ENCODE measurements around the gene GNG13. TPM values are rescaled to one million over a fixed set of nuclear protein-coding genes. Genes with fewer than 3 reads are reported as not detected.

The GNG13 gene
- total and polyA plus RNA-seq, 2 of the 4 experiments (the other 2 are of a cell fraction), result not detected

DNA sequence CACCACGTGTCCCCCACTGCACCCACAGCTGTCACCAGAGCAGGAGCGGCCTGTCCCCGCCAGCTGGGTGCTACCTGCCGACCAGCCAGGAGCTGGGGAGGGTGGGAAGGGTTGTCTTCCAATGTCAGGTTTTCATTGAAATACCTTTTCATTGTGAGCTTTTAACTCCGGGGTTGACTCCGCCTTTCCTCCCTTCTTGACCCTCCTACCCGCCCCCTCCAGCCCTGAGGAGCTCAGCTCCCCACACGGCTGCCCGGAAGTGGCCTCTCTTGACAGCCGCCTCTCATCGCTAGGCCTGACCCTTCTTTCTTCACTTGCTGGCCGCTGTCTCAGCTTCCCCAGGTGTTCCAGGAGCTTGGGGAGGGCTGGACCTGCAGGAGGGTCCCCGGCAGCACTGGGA, 21.2 kb upstream of the GNG13 start:
- Histone ChIP-seq H2BK120ac (ENCODE audit: low read depth, low read length) (no peak overlapping the region), H3K56ac (ENCODE audit: extremely low read depth, insufficient read depth, low read length) (no peak overlapping the region), H2AK5ac (ENCODE audit: low read depth, low read length) (no peak overlapping the region), H3K9ac (ENCODE audit: low read depth, low read length) (no peak overlapping the region), H3K36me3 (ENCODE audit: control insufficient read depth, insufficient read depth, low read length) (no peaks in the 10 kb centered on the region), H3K4me3 (ENCODE audit: insufficient read depth, low read depth, low read length) (no peak overlapping the region), H2BK20ac (ENCODE audit: low read depth, low read length) (no peak overlapping the region), H3K14ac (replicated peaks; ENCODE audit: low read depth, low read length) (no peak overlapping the region), H3K4ac (ENCODE audit: low read depth, low read length) (no peak overlapping the region), H3K79me1 (ENCODE audit: low read depth in 1 of 2, low read length in 2 of 2) (no peaks in the 10 kb centered on the region), H3K23ac (ENCODE audit: low read depth, low read length) (no peak overlapping the region), H2AK9ac (replicated peaks; ENCODE audit: low read depth, low read length, poor library complexity) (no peak overlapping the region), H3K9me3 (ENCODE audit: control insufficient read depth, insufficient read depth, low read length) (no peaks in the 10 kb centered on the region; the same call in 1 of the 2 replicates), H3K27ac (ENCODE audit: insufficient read depth, low read length) (no peak overlapping the region), H2BK5ac (ENCODE audit: low read depth, low read length, poor library complexity, severe bottlenecking) (no peak overlapping the region), H3K4me1 (ENCODE audit: control insufficient read depth, insufficient read depth, low read length) (peaks cover 4% of the 10 kb centered on the region; the same call in 1 of the 2 replicates), H3K27me3 (ENCODE audit: control insufficient read depth, insufficient read depth, low read length) (peaks cover 44% of the 10 kb centered on the region), H2AFZ (replicated peaks; ENCODE audit: low read length, poor library complexity) (no peak overlapping the region), H2BK15ac (ENCODE audit: low read depth, low read length) (no peak overlapping the region), H3K9me1 (ENCODE audit: insufficient read depth, low read length) (no peaks in the 10 kb centered on the region; the same call in 1 of the 2 replicates), H4K20me1 (ENCODE audit: insufficient read depth, low read length) (no peaks in the 10 kb centered on the region), H4K91ac (ENCODE audit: insufficient read depth, low read depth, low read length) (no peak overlapping the region), H3K4me2 (ENCODE audit: low read depth, low read length) (no peak overlapping the region), H4K5ac (ENCODE audit: low read depth, low read length) (no peak overlapping the region), H3K18ac (ENCODE audit: low read depth, low read length) (no peak overlapping the region), H4K8ac (ENCODE audit: low read depth in 2 of 2, low read length in 2 of 2) (no peak overlapping the region)
- CTCF ChIA-PET, result no interaction called here
- BruUV-seq (replicated peaks), result no TSS peak
- intact Hi-C loops (cut with micrococcal nuclease), result no loop called here
- WGBS, 2 experiments (ENCODE audit: extremely low coverage in 2 of 2, insufficient read length in 1 of 2), result 72% methylated on average over 2 of the region's 13 CpGs; no CpG with 5 or more reads in 1 of the 2 experiments
- in situ Hi-C loops (cut with MboI; ENCODE audit: low sequenced_read_pairs), result loop anchor here (25.0 kb wide), 1 partner anchor 391 kb away; no protein-coding TSS in a partner anchor
- ATAC-seq (ENCODE audit: low read depth) (no peak), DNase-seq (no peak)
- POLR2A ChIA-PET (ENCODE audit: unreplicated experiment), result no interaction called here
- dilution Hi-C loops (cut with HindIII; ENCODE audit: low sequenced_read_pairs, unreplicated experiment), result no loop called here
- TF ChIP-seq CEBPB (IDR thresholded peaks at IDR 0.05; ENCODE audit: low read depth, low read length) (no peak), NFE2L2 (IDR thresholded peaks at IDR 0.05; ENCODE audit: low read depth, low read length) (no peak), POLR2A (IDR thresholded peaks at IDR 0.05; ENCODE audit: low read depth, low read length) (no peak), RAD21 (IDR thresholded peaks at IDR 0.05; ENCODE audit: low read length) (no peak), MAZ (IDR thresholded peaks at IDR 0.05; ENCODE audit: borderline replicate concordance, low read depth, low read length) (no peak), CHD1 (IDR thresholded peaks at IDR 0.05; ENCODE audit: low read depth, low read length) (no peak), RCOR1 (IDR thresholded peaks at IDR 0.05; ENCODE audit: insufficient replicate concordance, low read length) (no peak), BHLHE40 (IDR thresholded peaks at IDR 0.05; ENCODE audit: low read depth, low read length) (no peak)
- TF ChIP-seq, protein P1, sequence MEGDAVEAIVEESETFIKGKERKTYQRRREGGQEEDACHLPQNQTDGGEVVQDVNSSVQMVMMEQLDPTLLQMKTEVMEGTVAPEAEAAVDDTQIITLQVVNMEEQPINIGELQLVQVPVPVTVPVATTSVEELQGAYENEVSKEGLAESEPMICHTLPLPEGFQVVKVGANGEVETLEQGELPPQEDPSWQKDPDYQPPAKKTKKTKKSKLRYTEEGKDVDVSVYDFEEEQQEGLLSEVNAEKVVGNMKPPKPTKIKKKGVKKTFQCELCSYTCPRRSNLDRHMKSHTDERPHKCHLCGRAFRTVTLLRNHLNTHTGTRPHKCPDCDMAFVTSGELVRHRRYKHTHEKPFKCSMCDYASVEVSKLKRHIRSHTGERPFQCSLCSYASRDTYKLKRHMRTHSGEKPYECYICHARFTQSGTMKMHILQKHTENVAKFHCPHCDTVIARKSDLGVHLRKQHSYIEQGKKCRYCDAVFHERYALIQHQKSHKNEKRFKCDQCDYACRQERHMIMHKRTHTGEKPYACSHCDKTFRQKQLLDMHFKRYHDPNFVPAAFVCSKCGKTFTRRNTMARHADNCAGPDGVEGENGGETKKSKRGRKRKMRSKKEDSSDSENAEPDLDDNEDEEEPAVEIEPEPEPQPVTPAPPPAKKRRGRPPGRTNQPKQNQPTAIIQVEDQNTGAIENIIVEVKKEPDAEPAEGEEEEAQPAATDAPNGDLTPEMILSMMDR (conservative IDR thresholded peaks at IDR 0.05; ENCODE audit: low read depth, low read length), result no peak
- TF ChIP-seq, protein P2, sequence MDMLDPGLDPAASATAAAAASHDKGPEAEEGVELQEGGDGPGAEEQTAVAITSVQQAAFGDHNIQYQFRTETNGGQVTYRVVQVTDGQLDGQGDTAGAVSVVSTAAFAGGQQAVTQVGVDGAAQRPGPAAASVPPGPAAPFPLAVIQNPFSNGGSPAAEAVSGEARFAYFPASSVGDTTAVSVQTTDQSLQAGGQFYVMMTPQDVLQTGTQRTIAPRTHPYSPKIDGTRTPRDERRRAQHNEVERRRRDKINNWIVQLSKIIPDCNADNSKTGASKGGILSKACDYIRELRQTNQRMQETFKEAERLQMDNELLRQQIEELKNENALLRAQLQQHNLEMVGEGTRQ (IDR thresholded peaks at IDR 0.05; ENCODE audit: low read depth, low read length), result no peak
- TF ChIP-seq, protein P3, sequence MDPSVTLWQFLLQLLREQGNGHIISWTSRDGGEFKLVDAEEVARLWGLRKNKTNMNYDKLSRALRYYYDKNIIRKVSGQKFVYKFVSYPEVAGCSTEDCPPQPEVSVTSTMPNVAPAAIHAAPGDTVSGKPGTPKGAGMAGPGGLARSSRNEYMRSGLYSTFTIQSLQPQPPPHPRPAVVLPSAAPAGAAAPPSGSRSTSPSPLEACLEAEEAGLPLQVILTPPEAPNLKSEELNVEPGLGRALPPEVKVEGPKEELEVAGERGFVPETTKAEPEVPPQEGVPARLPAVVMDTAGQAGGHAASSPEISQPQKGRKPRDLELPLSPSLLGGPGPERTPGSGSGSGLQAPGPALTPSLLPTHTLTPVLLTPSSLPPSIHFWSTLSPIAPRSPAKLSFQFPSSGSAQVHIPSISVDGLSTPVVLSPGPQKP (IDR thresholded peaks at IDR 0.05; ENCODE audit: borderline replicate concordance, low read depth, low read length), result no peak

Measured in IMR-90 (cell line).